Gastroesophageal sphincter (tissue), 3 donors: Measurements from ENCODE around the gene RHBDF1.
A peak's percentile ranks its signal among the peaks of the same experiment; 100 is the strongest.

Experiments
- EP300 ChIP-seq: sonication (generic); formaldehyde crosslinking; IDR thresholded peaks from one replicate; pipeline ENCODE4 v1.6.1; 2017; ENCODE audit warnings: antibody characterized with exemption, mild to moderate bottlenecking
- POLR2A ChIP-seq, 2 donors: fragments of 450-650 bp; IDR thresholded peaks; one replicate each; pipeline ENCODE4 v1.6.1; 2017; ENCODE audit warnings: antibody characterized with exemption in 2 of 2, mild to moderate bottlenecking in 2 of 2, moderate library complexity in 1 of 2
- TF ChIP-seq, protein P1 (sequence below), 4 experiments: fragments of 200-600 bp in 2 of 4; fragments of 450-650 bp in 2 of 4; sonication (generic) in 1 of 4; IDR thresholded peaks; one replicate each; pipeline ENCODE4 v1.5.1; 2017 to 2019; ENCODE audit warnings: antibody characterized with exemption in 4 of 4, mild to moderate bottlenecking in 2 of 4, moderate library complexity in 2 of 4

DNA sequence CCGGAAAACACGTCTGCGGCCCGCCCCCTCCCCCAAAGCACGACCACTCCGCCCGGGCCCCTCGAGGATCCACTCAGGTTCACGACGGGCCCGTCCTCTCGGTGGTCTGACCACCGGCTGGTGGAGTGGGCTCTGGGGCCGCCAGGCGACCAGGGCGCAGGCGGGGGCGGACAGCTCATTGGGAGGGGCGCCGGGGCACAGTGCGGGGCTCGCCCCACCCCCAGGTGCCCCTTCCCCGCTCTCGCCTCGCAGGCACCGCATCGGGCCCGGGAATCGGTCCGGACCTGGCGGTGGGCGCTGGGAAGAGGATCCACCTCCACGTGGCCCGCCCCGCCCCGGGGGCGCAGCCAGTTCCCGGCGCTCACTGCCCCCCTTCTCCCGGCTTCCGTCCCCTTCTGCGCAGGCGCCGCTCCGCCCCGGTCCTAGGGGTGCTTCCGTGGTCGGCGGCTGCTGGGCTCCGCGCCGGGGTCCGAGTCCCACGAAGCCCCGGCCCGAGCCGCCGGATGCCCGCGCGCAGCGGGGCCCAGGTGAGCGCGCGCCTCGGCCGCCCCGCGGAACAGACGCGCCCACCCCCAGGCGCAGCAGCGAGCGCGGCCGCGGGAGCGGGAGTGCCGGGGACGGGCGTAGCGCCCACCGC is 5.5 kb upstream of the RHBDF1 start, which contains the start of gene MPG:
- TF ChIP-seq, protein P1, sequence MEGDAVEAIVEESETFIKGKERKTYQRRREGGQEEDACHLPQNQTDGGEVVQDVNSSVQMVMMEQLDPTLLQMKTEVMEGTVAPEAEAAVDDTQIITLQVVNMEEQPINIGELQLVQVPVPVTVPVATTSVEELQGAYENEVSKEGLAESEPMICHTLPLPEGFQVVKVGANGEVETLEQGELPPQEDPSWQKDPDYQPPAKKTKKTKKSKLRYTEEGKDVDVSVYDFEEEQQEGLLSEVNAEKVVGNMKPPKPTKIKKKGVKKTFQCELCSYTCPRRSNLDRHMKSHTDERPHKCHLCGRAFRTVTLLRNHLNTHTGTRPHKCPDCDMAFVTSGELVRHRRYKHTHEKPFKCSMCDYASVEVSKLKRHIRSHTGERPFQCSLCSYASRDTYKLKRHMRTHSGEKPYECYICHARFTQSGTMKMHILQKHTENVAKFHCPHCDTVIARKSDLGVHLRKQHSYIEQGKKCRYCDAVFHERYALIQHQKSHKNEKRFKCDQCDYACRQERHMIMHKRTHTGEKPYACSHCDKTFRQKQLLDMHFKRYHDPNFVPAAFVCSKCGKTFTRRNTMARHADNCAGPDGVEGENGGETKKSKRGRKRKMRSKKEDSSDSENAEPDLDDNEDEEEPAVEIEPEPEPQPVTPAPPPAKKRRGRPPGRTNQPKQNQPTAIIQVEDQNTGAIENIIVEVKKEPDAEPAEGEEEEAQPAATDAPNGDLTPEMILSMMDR (IDR thresholded peaks at IDR 0.05), result no peak
- TF ChIP-seq EP300 (no peak), POLR2A (IDR thresholded peaks at IDR 0.05) (peak in 1 of 2 donors; percentile 81)
